ENCODE results near the gene NPHP4. TPM values are rescaled to one million over a fixed set of nuclear protein-coding genes. Genes with fewer than 3 reads are reported as not detected.
A peak's percentile ranks its signal among the peaks of the same experiment; 100 is the strongest.

NPHP4 gene
- total RNA-seq, 1 experiment from 2014 or later, result 16.8 TPM

DNA sequence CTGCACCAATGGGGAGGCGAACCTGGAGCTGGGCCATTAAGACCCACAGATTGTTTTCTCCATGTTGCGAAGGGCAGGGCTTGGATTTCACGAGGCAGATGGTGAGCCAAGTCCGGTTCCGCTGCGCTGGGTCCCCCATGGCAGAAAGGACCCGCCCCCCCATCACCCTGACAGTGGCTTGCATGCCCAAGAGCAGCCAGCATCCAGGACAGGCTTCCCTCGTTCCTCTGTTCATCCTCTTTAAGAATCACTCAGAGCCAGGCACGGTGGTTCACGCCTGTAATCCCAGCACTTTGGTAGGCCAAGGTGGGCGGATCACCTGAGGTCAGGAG lies 15.8 kb upstream of the NPHP4 start (continued):
- TF ChIP-seq, protein P1, sequence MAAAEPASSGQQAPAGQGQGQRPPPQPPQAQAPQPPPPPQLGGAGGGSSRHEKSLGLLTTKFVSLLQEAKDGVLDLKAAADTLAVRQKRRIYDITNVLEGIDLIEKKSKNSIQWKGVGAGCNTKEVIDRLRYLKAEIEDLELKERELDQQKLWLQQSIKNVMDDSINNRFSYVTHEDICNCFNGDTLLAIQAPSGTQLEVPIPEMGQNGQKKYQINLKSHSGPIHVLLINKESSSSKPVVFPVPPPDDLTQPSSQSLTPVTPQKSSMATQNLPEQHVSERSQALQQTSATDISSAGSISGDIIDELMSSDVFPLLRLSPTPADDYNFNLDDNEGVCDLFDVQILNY (CRISPR knock-in tag; IDR thresholded peaks at IDR 0.05), result no peak
- no peak for TF ChIP-seq FOXJ3 (CRISPR knock-in tag; IDR thresholded peaks at IDR 0.05; ENCODE audit: borderline replicate concordance)
- TF ChIP-seq, protein P2, sequence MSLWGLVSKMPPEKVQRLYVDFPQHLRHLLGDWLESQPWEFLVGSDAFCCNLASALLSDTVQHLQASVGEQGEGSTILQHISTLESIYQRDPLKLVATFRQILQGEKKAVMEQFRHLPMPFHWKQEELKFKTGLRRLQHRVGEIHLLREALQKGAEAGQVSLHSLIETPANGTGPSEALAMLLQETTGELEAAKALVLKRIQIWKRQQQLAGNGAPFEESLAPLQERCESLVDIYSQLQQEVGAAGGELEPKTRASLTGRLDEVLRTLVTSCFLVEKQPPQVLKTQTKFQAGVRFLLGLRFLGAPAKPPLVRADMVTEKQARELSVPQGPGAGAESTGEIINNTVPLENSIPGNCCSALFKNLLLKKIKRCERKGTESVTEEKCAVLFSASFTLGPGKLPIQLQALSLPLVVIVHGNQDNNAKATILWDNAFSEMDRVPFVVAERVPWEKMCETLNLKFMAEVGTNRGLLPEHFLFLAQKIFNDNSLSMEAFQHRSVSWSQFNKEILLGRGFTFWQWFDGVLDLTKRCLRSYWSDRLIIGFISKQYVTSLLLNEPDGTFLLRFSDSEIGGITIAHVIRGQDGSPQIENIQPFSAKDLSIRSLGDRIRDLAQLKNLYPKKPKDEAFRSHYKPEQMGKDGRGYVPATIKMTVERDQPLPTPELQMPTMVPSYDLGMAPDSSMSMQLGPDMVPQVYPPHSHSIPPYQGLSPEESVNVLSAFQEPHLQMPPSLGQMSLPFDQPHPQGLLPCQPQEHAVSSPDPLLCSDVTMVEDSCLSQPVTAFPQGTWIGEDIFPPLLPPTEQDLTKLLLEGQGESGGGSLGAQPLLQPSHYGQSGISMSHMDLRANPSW (CRISPR knock-in tag; conservative IDR thresholded peaks at IDR 0.05; ENCODE audit: low read depth), result no peak

DNA sequence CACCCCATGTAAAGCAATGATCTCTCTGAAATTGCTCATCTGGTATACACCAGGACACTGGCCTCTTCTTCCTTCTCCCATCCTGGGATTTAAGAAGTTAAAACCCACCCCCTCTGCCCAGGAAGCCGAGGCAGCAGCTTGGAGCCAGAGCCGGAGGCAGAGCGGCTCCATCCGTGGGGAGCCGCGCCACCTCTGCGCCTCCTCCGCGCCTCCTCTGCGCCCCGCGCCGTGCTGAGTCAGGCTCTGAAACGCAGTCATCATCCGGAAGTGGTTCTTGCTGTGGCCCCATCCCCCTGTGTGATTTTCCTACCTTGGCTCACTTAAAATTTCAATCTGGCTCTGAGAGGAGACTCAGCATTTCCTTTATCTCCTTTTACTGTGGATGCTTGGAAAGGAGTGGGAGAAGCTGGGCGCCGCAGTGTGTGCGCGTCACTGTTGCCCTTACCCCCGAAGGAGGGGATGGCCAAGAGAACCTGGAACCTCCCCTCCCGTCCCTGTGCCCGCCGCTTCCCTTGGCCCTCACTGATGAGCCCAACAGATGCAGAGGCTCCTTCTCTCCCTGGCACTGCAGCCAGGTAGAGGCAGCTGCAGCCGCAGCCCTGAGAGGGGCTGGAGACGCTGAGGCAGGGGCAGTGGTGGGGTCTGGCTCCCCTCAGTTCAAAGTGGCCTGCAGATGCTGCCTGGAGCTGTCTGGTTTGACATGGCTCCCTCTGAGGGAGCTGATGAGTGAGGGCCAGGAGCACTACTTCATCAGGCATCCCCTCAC lies 15.3 kb upstream of the NPHP4 start:
- CTCF ChIA-PET, result interaction anchor here (1.4 to 3.2 kb wide), 4 partner anchors 14 to 34 kb away, joined by 3 to 17 read pairs (median 4); no protein-coding TSS in a partner anchor
- POLR2A ChIA-PET, result interaction anchor here (0.7 kb wide), 1 partner anchor 124 kb away, joined by 6 read pairs; no protein-coding TSS in a partner anchor
- peaks cover 11% of the 10 kb centered on the region for H3K4me1 Mint-ChIP-seq
- H3K4me3 Mint-ChIP-seq, result no peak overlapping the region
- TF ChIP-seq RELA (CRISPR knock-in tag; IDR thresholded peaks at IDR 0.05; ENCODE audit: borderline replicate concordance) (no peak), ATF1 (CRISPR knock-in tag; IDR thresholded peaks at IDR 0.05) (no peak), ELF4 (CRISPR knock-in tag; IDR thresholded peaks at IDR 0.05; ENCODE audit: low read depth) (no peak), FOXK1 (CRISPR knock-in tag; IDR thresholded peaks at IDR 0.05) (no peak)
- TF ChIP-seq, protein P3, sequence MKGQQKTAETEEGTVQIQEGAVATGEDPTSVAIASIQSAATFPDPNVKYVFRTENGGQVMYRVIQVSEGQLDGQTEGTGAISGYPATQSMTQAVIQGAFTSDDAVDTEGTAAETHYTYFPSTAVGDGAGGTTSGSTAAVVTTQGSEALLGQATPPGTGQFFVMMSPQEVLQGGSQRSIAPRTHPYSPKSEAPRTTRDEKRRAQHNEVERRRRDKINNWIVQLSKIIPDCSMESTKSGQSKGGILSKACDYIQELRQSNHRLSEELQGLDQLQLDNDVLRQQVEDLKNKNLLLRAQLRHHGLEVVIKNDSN (CRISPR knock-in tag; IDR thresholded peaks at IDR 0.05), result no peak
- TF ChIP-seq, protein P4, sequence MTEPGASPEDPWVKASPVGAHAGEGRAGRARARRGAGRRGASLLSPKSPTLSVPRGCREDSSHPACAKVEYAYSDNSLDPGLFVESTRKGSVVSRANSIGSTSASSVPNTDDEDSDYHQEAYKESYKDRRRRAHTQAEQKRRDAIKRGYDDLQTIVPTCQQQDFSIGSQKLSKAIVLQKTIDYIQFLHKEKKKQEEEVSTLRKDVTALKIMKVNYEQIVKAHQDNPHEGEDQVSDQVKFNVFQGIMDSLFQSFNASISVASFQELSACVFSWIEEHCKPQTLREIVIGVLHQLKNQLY (CRISPR knock-in tag; IDR thresholded peaks at IDR 0.05), result no peak
- no peaks in the 10 kb centered on the region; the same call in 1 of the 2 replicates for H3K27me3 Mint-ChIP-seq (ENCODE audit: low read depth)
- H3K36me3 Mint-ChIP-seq, result no peaks in the 10 kb centered on the region
- DNase-seq (ENCODE audit: low spot score), result peak; percentile 5
- H3K9me3 Mint-ChIP-seq, result no peaks in the 10 kb centered on the region
- H3K27ac Mint-ChIP-seq, result no peak overlapping the region
- no peak for ATAC-seq

DNA sequence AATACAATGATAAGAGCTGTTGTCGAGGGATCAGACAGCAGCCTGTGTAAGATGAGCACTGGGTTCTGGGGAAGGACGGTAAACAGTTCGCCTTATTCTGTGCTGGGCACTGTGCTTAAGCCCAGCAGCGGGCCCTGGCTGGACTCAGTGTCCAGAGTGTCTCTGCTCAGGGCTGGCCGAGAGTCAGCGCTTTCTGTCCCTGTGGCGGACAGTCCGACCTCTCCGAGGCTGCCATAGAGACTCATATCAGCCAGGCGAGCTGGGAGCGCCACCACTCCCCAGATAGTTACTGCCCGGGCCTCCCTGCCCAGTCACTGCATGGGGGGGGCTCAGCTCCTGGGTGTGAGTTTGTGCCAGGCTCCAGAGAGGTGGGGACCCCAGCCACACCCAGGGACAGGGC lies 14.7 kb upstream of the NPHP4 start:
- TF ChIP-seq, protein P5, sequence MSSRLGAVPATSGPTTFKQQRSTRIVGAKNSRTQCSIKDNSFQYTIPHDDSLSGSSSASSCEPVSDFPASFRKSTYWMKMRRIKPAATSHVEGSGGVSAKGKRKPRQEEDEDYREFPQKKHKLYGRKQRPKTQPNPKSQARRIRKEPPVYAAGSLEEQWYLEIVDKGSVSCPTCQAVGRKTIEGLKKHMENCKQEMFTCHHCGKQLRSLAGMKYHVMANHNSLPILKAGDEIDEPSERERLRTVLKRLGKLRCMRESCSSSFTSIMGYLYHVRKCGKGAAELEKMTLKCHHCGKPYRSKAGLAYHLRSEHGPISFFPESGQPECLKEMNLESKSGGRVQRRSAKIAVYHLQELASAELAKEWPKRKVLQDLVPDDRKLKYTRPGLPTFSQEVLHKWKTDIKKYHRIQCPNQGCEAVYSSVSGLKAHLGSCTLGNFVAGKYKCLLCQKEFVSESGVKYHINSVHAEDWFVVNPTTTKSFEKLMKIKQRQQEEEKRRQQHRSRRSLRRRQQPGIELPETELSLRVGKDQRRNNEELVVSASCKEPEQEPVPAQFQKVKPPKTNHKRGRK (CRISPR knock-in tag; IDR thresholded peaks at IDR 0.05; ENCODE audit: borderline replicate concordance), result no peak
- TF ChIP-seq, protein P3 (CRISPR knock-in tag; IDR thresholded peaks at IDR 0.05), result no peak
- no peak for TF ChIP-seq CBFB (CRISPR knock-in tag; IDR thresholded peaks at IDR 0.05; ENCODE audit: low read depth)
- no peak overlapping the region for H3K27ac Mint-ChIP-seq
- CTCF ChIA-PET, result interaction anchor here (1.5 to 3.2 kb wide), 3 partner anchors 13 to 27 kb away, joined by 4 to 17 read pairs (median 5); no protein-coding TSS in a partner anchor
- H3K4me1 Mint-ChIP-seq, result peaks cover 11% of the 10 kb centered on the region
- no peaks in the 10 kb centered on the region; the same call in 1 of the 2 replicates for H3K27me3 Mint-ChIP-seq (ENCODE audit: low read depth)
- no peak for ATAC-seq
- POLR2A ChIA-PET, result no interaction called here
- peak; percentile 7 for DNase-seq (ENCODE audit: low spot score)
- no peaks in the 10 kb centered on the region for H3K9me3 Mint-ChIP-seq
- no peaks in the 10 kb centered on the region for H3K36me3 Mint-ChIP-seq
- H3K4me3 Mint-ChIP-seq, result no peak overlapping the region
